Tibial artery (tissue), 4 donors: Measurements from ENCODE around the gene SLC26A5.

ENCODE experiments used
- DNase-seq, 2 donors: peaks; one replicate each; pipeline ENCODE4 v3.0.0-alpha.2; 2019
- H3K27ac ChIP-seq, 2 donors: fragments of 200-600 bp; sonication (generic) in 1 of 2; 1 replicate in 1 of 2; 2 replicates in 1 of 2; pipeline ENCODE4 v1.5.1; 2018 to 2019; ENCODE audit warnings: mild to moderate bottlenecking in 1 of 2
- H3K27me3 ChIP-seq, 2 donors: fragments of 200-600 bp; sonication (generic) in 1 of 2; one replicate each; pipeline versions ENCODE4 v1.5.1 to v1.6.0; 2016 to 2019
- H3K36me3 ChIP-seq, 3 donors: fragments of 200-600 bp; sonication (generic) in 2 of 3; one replicate each; pipeline ENCODE4 v1.5.1; 2016 to 2019; ENCODE audit warnings: mild to moderate bottlenecking in 2 of 3
- H3K4me1 ChIP-seq, 4 donors: fragments of 200-600 bp; sonication (generic) in 2 of 4; 1 replicate in 3 of 4; 2 replicates in 1 of 4; pipeline ENCODE4 v1.5.1; 2016 to 2019
- H3K4me3 ChIP-seq, 2 donors: fragments of 200-600 bp; sonication (generic) in 1 of 2; 1 replicate in 1 of 2; 2 replicates in 1 of 2; pipeline ENCODE4 v1.5.1; 2018 to 2019; ENCODE audit warnings: mild to moderate bottlenecking in 2 of 2
- H3K9me3 ChIP-seq, 3 donors: fragments of 200-600 bp; sonication (generic) in 1 of 3; one replicate each; pipeline ENCODE4 v1.5.1; 2016 to 2019
- intact Hi-C: fragments of 100-400 bp; cut with DNase I; formaldehyde crosslinking; loops from one replicate; pipeline ENCODE4 v1.15.0; 2023; ENCODE audit warnings: low total_unique reads
- TF ChIP-seq, protein P1 (sequence below), 2 experiments: fragments of 200-600 bp in 1 of 2; fragments of 450-650 bp in 1 of 2; IDR thresholded peaks; one replicate each; pipeline ENCODE4 v1.5.1; 2017 to 2019; ENCODE audit warnings: antibody characterized with exemption in 2 of 2, mild to moderate bottlenecking in 1 of 2, moderate library complexity in 1 of 2

Gene SLC26A5

GRCh38 chr7:103388469-103389140 is 57.4 kb downstream of the SLC26A5 start:
- TF ChIP-seq, protein P1, sequence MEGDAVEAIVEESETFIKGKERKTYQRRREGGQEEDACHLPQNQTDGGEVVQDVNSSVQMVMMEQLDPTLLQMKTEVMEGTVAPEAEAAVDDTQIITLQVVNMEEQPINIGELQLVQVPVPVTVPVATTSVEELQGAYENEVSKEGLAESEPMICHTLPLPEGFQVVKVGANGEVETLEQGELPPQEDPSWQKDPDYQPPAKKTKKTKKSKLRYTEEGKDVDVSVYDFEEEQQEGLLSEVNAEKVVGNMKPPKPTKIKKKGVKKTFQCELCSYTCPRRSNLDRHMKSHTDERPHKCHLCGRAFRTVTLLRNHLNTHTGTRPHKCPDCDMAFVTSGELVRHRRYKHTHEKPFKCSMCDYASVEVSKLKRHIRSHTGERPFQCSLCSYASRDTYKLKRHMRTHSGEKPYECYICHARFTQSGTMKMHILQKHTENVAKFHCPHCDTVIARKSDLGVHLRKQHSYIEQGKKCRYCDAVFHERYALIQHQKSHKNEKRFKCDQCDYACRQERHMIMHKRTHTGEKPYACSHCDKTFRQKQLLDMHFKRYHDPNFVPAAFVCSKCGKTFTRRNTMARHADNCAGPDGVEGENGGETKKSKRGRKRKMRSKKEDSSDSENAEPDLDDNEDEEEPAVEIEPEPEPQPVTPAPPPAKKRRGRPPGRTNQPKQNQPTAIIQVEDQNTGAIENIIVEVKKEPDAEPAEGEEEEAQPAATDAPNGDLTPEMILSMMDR (IDR thresholded peaks at IDR 0.05) = no peak
- Histone ChIP-seq H3K4me1 (no peaks in the 10 kb centered on the region), H3K36me3 (no peaks in the 10 kb centered on the region), H3K9me3 (no peaks in the 10 kb centered on the region), H3K4me3 (no peak overlapping the region), H3K27me3 (no peaks in the 10 kb centered on the region), H3K27ac (no peak overlapping the region)
- intact Hi-C loops = no loop called here
- no peak for DNase-seq

DNA sequence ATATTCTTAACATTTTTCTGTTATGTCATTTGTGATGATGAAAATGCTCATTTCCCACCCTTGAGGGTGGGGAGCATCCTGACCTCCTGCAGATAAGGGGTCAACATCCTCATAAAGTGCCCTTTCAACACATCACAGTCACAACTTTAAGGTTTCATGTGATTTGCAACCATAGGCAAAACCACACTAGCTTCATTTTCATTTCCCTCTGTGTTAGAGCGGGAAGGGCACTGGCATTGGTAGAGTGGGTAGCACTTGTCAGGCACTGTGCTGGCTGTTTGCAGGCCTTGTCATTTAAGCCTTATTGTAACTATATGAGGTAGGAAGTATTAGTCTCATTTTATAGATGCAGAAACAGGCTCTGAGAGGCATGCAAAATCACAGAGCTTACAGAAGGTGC is 58.8 kb downstream of the SLC26A5 start:
- Histone ChIP-seq H3K27ac (no peak overlapping the region), H3K27me3 (no peaks in the 10 kb centered on the region), H3K4me3 (no peak overlapping the region), H3K36me3 (no peaks in the 10 kb centered on the region), H3K9me3 (no peaks in the 10 kb centered on the region), H3K4me1 (no peaks in the 10 kb centered on the region)
- TF ChIP-seq, protein P1 (IDR thresholded peaks at IDR 0.05) = no peak
- intact Hi-C loops = no loop called here
- DNase-seq = no peak

GRCh38 chr7:103382032-103382402 is 64.0 kb downstream of the SLC26A5 start:
- no peaks in the 10 kb centered on the region for H3K4me1 ChIP-seq
- TF ChIP-seq, protein P1 (IDR thresholded peaks at IDR 0.05) = no peak

DNA sequence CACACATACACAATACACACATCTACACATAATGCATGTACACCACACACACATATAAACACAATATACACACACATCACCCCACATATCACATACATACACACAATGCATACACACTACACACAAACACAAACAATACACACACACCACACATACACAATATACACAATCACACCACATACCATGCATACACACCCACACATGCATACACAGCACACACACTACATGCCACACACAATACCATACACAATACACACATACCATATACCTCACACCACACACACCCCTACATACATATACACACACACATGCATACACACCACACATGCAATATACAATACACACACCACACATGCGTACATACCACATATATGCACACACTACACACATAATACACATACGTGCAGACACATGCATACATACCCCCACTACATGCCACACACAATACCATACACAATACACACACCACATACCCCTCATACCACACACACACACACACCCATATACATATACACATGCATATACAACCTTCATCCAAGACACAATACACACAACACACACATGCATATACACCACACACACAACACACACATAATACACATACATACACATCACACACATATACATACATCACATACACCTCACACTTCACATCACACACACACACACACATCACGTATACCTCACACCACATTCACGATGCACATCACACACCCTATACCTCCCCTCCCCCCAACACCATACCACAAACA is 64.6 kb downstream of the SLC26A5 start:
- H3K4me3 ChIP-seq = no peak overlapping the region
- intact Hi-C loops = no loop called here
- TF ChIP-seq, protein P1 (IDR thresholded peaks at IDR 0.05) = no peak

More at GRCh38 chr7:103382032-103382402, 64.0 kb downstream of the SLC26A5 start:
- Histone ChIP-seq H3K9me3 (no peaks in the 10 kb centered on the region), H3K36me3 (no peaks in the 10 kb centered on the region), H3K27me3 (no peaks in the 10 kb centered on the region), H3K27ac (no peak overlapping the region), H3K4me3 (no peak overlapping the region)
- intact Hi-C loops = no loop called here
- no peak for DNase-seq

GRCh38 chr7:103380395-103381191 is 65.4 kb downstream of the SLC26A5 start:
- intact Hi-C loops = no loop called here
- Histone ChIP-seq H3K4me1 (no peaks in the 10 kb centered on the region), H3K9me3 (no peaks in the 10 kb centered on the region), H3K27me3 (no peaks in the 10 kb centered on the region), H3K36me3 (no peaks in the 10 kb centered on the region), H3K4me3 (no peak overlapping the region), H3K27ac (no peak overlapping the region)
- TF ChIP-seq, protein P1 (IDR thresholded peaks at IDR 0.05) = no peak
- no peak for DNase-seq

More for the DNA sequence above, 64.6 kb downstream of the SLC26A5 start:
- no peaks in the 10 kb centered on the region for H3K9me3 ChIP-seq
- no peaks in the 10 kb centered on the region for H3K27me3 ChIP-seq
- H3K4me1 ChIP-seq = no peaks in the 10 kb centered on the region
- H3K36me3 ChIP-seq = no peaks in the 10 kb centered on the region
- H3K27ac ChIP-seq = no peak overlapping the region
- no peak for DNase-seq
